Vagina (tissue), 2 donors: Measurements from ENCODE around the gene LRRFIP1.

Source experiments
- POLR2A ChIP-seq, 2 donors: fragments of 450-650 bp; IDR thresholded peaks; one replicate each; pipeline ENCODE4 v1.6.1; 2017; ENCODE audit warnings: antibody characterized with exemption in 2 of 2, mild to moderate bottlenecking in 2 of 2, moderate library complexity in 2 of 2
- POLR2AphosphoS5 ChIP-seq, 2 donors: sonication (generic); formaldehyde crosslinking; IDR thresholded peaks; one replicate each; pipeline ENCODE4 v1.9.0; 2017; ENCODE audit warnings: antibody characterized with exemption in 2 of 2, mild to moderate bottlenecking in 2 of 2, low read depth in 1 of 2; ENCODE audit not compliant: insufficient read depth in 1 of 2
- TF ChIP-seq, protein P1 (sequence below), 3 experiments: fragments of 450-650 bp in 2 of 3; fragments of 200-600 bp in 1 of 3; sonication (generic) in 1 of 3; IDR thresholded peaks; one replicate each; pipeline ENCODE4 v1.5.1; 2017 to 2019; ENCODE audit warnings: antibody characterized with exemption in 3 of 3, mild to moderate bottlenecking in 2 of 3, moderate library complexity in 2 of 3

DNA sequence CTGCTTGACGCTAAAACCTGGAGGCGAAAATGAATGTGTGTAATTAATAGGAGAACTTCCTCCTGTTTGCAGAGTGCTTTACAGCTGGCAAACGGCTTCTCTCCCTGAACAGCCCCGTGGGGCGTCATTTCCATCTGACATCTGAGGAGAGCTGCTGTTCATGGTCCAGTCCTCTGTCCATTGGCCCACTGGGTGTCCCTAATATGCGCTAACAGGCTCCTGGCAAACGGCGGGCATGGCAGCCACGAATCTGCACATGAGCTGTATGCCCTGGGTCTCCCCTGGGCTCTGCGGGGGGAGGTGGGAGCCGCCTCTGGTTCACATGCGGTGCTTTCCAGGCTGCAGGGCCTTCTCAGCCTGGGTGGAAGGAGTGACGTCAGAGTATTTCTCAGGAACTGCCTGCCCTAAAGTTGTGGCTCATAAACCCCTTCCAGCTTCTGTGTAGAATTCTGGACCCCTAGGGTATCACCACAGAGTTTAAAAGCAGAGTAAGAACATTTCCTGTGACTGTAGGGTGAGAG, 73.2 kb downstream of the LRRFIP1 start:
- TF ChIP-seq POLR2AphosphoS5 (IDR thresholded peaks at IDR 0.05; ENCODE audit: insufficient read depth in 1 of 2, low read depth in 1 of 2) (peak; percentile 43 to 72), POLR2A (IDR thresholded peaks at IDR 0.05) (no peak)
- TF ChIP-seq, protein P1, sequence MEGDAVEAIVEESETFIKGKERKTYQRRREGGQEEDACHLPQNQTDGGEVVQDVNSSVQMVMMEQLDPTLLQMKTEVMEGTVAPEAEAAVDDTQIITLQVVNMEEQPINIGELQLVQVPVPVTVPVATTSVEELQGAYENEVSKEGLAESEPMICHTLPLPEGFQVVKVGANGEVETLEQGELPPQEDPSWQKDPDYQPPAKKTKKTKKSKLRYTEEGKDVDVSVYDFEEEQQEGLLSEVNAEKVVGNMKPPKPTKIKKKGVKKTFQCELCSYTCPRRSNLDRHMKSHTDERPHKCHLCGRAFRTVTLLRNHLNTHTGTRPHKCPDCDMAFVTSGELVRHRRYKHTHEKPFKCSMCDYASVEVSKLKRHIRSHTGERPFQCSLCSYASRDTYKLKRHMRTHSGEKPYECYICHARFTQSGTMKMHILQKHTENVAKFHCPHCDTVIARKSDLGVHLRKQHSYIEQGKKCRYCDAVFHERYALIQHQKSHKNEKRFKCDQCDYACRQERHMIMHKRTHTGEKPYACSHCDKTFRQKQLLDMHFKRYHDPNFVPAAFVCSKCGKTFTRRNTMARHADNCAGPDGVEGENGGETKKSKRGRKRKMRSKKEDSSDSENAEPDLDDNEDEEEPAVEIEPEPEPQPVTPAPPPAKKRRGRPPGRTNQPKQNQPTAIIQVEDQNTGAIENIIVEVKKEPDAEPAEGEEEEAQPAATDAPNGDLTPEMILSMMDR (IDR thresholded peaks at IDR 0.05) = no peak
